ENCODE data around the gene RNLS.

GRCh38 chr10:88386204-88386788, 196.8 kb downstream of the RNLS start:
- TF ChIP-seq CTCF (IDR thresholded peaks at IDR 0.05), result no peak
- TF ChIP-seq TEAD4 (CRISPR knock-in tag; IDR thresholded peaks at IDR 0.05), result no peak
- no peak for TF ChIP-seq SMAD3 (CRISPR knock-in tag; IDR thresholded peaks at IDR 0.05; ENCODE audit: borderline replicate concordance)
- no peak for TF ChIP-seq ATF3 (CRISPR knock-in tag; conservative IDR thresholded peaks at IDR 0.05)
- TF ChIP-seq, protein P1, sequence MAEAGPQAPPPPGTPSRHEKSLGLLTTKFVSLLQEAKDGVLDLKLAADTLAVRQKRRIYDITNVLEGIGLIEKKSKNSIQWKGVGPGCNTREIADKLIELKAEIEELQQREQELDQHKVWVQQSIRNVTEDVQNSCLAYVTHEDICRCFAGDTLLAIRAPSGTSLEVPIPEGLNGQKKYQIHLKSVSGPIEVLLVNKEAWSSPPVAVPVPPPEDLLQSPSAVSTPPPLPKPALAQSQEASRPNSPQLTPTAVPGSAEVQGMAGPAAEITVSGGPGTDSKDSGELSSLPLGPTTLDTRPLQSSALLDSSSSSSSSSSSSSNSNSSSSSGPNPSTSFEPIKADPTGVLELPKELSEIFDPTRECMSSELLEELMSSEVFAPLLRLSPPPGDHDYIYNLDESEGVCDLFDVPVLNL (CRISPR knock-in tag; IDR thresholded peaks at IDR 0.05; ENCODE audit: borderline replicate concordance, low read depth), result no peak
- TF ChIP-seq CREB1 (CRISPR knock-in tag; IDR thresholded peaks at IDR 0.05), result no peak
- TF ChIP-seq, protein P2, sequence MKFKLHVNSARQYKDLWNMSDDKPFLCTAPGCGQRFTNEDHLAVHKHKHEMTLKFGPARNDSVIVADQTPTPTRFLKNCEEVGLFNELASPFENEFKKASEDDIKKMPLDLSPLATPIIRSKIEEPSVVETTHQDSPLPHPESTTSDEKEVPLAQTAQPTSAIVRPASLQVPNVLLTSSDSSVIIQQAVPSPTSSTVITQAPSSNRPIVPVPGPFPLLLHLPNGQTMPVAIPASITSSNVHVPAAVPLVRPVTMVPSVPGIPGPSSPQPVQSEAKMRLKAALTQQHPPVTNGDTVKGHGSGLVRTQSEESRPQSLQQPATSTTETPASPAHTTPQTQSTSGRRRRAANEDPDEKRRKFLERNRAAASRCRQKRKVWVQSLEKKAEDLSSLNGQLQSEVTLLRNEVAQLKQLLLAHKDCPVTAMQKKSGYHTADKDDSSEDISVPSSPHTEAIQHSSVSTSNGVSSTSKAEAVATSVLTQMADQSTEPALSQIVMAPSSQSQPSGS (CRISPR knock-in tag; IDR thresholded peaks at IDR 0.05; ENCODE audit: borderline replicate concordance, low read depth), result no peak
- no peak for TF ChIP-seq RELA (CRISPR knock-in tag; IDR thresholded peaks at IDR 0.05; ENCODE audit: borderline replicate concordance)

All from WTC11 (cell line).